ENCODE results near the gene ZBTB20. TPM values are rescaled to one million over a fixed set of nuclear protein-coding genes. Genes with fewer than 3 reads are reported as not detected.

The ZBTB20 gene
- total RNA-seq, 6 donors from 2014 or later, result 40.0 to 150 (median 65.8) TPM

GRCh38 chr3:114408736-114409670, 738.1 kb downstream of the ZBTB20 start:
- Histone ChIP-seq H3K9me3 (no peaks in the 10 kb centered on the region), H3K27ac (no peak overlapping the region), H3K36me3 (no peaks in the 10 kb centered on the region), H3K4me3 (no peak overlapping the region), H3K4me1 (peaks cover 0 to 14% (median 9%) of the 10 kb centered on the region in 4 donors), H3K27me3 (no peaks in the 10 kb centered on the region)
- TF ChIP-seq POLR2A (IDR thresholded peaks at IDR 0.05) (no peak), POLR2AphosphoS5 (IDR thresholded peaks at IDR 0.05) (no peak), CTCF (IDR thresholded peaks at IDR 0.05) (no peak), EP300 (IDR thresholded peaks at IDR 0.05) (no peak)
- DNase-seq (peak in 1 of 2 donors; percentile 27), ATAC-seq (ENCODE audit: low FRiP score in 2 of 2) (no peak)
- 74 to 81% methylated on average over 17 of the region's 17 CpGs for WGBS, 2 donors

GRCh38 chr3:114406922-114407321, 740.2 kb downstream of the ZBTB20 start:
- no peaks in the 10 kb centered on the region for H3K27me3 ChIP-seq
- H3K4me1 ChIP-seq, result peaks cover 0 to 14% (median 9%) of the 10 kb centered on the region in 4 donors
- no peak overlapping the region for H3K4me3 ChIP-seq
- TF ChIP-seq CTCF (IDR thresholded peaks at IDR 0.05), result no peak
- TF ChIP-seq POLR2A (IDR thresholded peaks at IDR 0.05), result no peak
- no peak for TF ChIP-seq EP300 (IDR thresholded peaks at IDR 0.05)
- H3K36me3 ChIP-seq, result no peaks in the 10 kb centered on the region
- H3K27ac ChIP-seq, result no peak overlapping the region
- no peak for DNase-seq
- no peaks in the 10 kb centered on the region for H3K9me3 ChIP-seq
- ATAC-seq (ENCODE audit: low FRiP score in 2 of 2), result no peak
- WGBS, 2 donors, result 85 to 90% methylated on average over 3 of the region's 3 CpGs

GRCh38 chr3:114406286-114406685, 740.8 kb downstream of the ZBTB20 start:
- no peak for ATAC-seq (ENCODE audit: low FRiP score in 2 of 2)
- WGBS, 2 donors, result 61 to 62% methylated on average over 3 of the region's 3 CpGs
- H3K36me3 ChIP-seq, result no peaks in the 10 kb centered on the region
- H3K9me3 ChIP-seq, result no peaks in the 10 kb centered on the region
- no peak for DNase-seq
- peaks cover 0 to 14% (median 9%) of the 10 kb centered on the region in 4 donors for H3K4me1 ChIP-seq
- no peak overlapping the region for H3K27ac ChIP-seq
- H3K27me3 ChIP-seq, result no peaks in the 10 kb centered on the region
- TF ChIP-seq EP300 (IDR thresholded peaks at IDR 0.05) (peak in 1 of 4 donors; percentile 58), CTCF (IDR thresholded peaks at IDR 0.05) (no peak), POLR2AphosphoS5 (IDR thresholded peaks at IDR 0.05) (no peak)
- H3K4me3 ChIP-seq, result no peak overlapping the region

- ATAC-seq (ENCODE audit: low FRiP score in 2 of 2), result no peak
- H3K27ac ChIP-seq, result no peak overlapping the region
- 75 to 79% methylated on average over 2 of the region's 2 CpGs for WGBS, 2 donors
- H3K9me3 ChIP-seq, result no peaks in the 10 kb centered on the region
- H3K4me1 ChIP-seq, result peaks cover 0 to 8% (median 6%) of the 10 kb centered on the region in 4 donors
- no peak for TF ChIP-seq CTCF (IDR thresholded peaks at IDR 0.05)
- TF ChIP-seq EP300 (IDR thresholded peaks at IDR 0.05), result no peak
- no peak for TF ChIP-seq POLR2AphosphoS5 (IDR thresholded peaks at IDR 0.05)
- TF ChIP-seq POLR2A (IDR thresholded peaks at IDR 0.05), result no peak
- no peaks in the 10 kb centered on the region for H3K36me3 ChIP-seq
- no peak for DNase-seq
- H3K27me3 ChIP-seq, result no peaks in the 10 kb centered on the region
- H3K4me3 ChIP-seq, result no peak overlapping the region
Measured at GRCh38 chr3:114405202-114405990, 741.7 kb downstream of the ZBTB20 start.
